HG03175 (cell line): ENCODE results near the gene RIMKLA.

ENCODE experiments used
- ATAC-seq: cut with Tn5 transposase; IDR thresholded peaks from one replicate; pipeline ENCODE4 v1.9.1; 2021; ENCODE audit warnings: mild to moderate bottlenecking, moderate library complexity; ENCODE audit not compliant: unreplicated experiment

The RIMKLA gene

DNA sequence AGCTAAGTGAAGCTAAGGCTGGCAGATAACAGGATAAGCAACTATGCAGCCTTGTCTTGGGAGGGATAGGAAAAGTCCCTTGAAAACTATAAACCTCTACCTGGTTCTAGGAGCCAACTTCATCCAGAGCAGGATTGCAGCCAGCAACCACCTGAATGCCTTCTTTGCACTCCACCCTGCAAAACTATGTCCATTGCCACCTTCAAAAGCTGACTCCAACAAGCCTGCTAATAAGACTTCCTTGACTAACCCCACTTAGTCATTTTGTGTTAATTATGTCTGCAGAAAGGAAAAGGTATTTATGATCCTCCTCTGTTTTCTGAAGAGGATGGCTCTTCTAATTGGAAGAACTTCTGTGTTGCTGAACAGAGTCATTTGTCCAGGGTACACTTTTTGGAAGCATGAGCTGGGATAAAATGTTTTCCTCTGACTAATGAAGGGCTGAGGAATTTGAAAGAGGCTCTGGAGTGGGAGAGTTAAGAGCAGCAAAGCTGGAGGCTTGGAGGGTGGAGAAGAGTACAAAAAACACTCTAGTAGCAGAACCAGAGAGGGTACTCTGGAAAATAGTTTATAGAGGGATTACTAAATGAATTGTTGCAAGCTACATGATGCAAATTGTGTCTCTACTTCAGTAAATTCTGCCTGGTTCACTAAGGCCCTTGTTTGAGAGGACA is 9.6 kb upstream of the RIMKLA start:
- ATAC-seq: no peak

GRCh38 chr1:42372796-42373195 is 7.8 kb upstream of the RIMKLA start:
- ATAC-seq: no peak

- ATAC-seq: peak; percentile 41
These were observed 602 bp upstream of the RIMKLA start for GRCh38 chr1:42379794-42380585.

GRCh38 chr1:42381280-42381673 is 685 bp downstream of the RIMKLA start:
- no peak for ATAC-seq

DNA sequence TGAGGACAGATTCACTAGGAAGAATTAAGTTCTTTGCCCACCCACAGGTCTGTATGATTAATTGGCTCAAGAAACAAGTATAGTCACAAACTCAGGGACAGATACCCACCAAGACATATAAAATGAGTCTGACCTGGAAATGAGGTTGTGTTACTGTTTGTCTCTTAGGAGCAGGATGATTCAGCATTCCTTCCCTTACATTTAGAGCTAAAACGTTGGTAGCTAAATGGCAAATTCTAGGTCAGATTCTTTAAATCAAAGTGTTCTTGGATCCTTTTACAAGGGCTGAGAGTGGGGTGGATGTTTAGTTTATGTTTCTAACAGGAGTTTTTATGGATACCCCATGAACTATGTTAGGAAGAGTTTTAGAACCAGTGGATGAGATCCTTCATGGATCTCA is 4.7 kb downstream of the RIMKLA start:
- ATAC-seq: no peak

GRCh38 chr1:42386051-42386450 is 5.5 kb downstream of the RIMKLA start:
- no peak for ATAC-seq

DNA sequence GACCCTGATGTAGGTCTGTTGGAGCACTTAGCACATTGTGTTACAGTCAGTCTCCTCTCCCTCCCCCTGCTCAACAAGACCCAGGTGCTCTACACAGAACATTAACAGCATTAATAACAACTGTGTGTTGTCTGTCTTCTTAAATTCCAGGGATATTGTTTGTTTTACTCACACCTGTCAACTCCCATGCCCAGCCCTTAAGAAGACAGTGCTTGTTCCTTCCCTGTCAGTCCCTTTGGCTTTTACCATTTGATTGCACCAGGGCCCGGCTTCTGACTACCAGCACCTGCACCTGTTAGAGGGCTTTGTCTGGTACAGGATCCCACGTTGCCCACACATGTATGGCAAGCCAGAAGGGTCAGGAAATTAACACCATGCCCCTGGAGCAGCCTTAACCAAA is 11.7 kb downstream of the RIMKLA start:
- ATAC-seq: no peak

GRCh38 chr1:42392967-42393848 is 12.6 kb downstream of the RIMKLA start:
- ATAC-seq: no peak

- no peak for ATAC-seq
These were observed 18.9 kb downstream of the RIMKLA start for GRCh38 chr1:42399315-42400100.

DNA sequence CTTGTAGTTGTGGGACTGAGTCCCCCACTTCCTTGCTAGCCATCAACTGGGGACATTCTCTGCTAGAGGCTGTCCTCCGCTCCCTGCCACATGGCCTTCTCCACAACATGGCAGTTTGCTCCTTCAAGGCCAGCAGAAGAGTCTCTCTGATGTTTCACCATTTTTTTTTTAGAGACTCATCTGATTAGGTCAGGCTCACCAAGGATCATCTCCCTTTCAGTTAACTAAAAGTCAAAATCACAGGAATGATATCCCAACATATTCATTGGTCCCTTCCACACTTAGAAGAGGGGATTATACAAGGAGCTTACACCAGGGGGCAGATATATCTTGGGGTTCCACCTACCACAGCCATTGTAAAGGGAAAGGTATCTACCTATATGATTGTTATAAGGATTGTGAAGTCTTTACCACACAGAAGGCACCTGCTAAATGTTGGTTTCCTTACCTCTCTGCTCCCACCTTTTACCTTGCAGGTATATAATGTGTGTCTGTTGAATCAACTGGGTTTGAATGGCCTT is 23.3 kb downstream of the RIMKLA start:
- ATAC-seq: no peak

- no peak for ATAC-seq
These were observed 34.2 kb downstream of the RIMKLA start for GRCh38 chr1:42414551-42415496.

DNA sequence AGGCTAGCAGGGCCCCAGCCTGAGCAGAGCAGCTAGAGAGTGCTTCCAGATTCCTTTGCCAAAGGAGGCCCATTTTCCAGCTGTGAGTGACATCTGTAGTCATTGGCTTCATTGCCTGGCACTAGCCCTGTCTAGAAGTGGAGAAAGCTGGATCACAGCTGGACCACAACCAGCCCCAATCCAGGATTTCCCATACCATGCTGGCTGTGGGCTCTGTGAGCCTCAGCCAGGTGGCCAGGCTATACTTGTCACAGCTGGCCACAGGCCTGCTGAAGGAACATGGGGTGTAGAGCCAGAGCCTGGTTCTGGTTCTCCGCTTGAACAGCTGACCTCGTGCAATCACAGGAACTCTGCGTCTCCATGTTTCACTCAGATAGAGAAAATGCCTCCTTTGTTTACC is 36.6 kb downstream of the RIMKLA start:
- no peak for ATAC-seq

DNA sequence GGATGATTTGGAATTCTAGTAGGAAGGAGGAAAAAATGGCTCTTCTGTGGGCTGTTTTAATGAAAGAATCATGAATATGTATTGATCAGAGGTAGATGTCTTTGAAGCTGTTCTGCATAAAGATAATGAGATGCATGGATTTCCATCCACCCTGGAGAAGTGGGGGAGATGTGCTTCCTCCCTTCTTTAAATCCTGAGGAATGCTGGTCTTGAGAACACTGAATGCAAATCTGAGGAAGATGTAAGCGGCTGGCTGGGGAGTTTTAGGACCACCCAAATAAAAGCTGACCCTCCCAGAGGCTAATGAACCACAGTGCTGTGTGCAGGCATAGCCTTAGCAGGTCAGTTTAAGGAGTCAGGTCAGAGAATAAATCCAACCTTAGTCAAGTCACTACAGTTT is 37.9 kb downstream of the RIMKLA start:
- ATAC-seq: no peak

DNA sequence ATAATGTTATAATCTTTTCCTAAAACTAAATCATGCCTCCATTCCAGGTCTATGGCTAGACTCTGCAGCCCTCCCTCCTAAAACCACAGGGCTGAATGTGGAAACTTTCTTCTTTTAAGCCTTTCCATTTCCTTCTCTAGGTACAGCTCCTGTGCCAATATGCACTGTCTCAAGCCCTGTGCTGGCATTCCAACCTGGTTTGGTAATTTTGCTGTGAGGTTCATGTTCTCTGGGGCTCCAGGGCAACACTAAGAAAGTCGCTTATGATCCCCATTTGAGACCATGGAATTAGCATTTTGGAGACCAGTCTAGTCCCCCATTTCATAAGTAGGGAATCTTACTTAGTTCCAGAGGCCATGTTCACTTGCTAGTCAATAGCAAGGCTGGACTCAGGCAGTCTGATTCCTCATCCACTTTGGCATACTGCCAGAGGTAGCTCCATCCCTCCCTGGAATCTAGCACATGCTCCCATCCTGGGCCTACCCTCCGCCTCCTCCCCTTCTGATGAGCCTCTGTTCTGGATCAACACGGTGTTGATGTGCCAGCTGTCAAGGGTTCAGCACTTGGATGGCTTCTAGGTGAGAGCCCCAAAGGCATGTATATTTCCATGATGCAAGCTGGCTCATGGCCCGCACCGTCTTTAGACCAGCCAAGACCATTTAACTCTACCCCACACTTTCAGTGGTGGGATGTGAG is 38.7 kb downstream of the RIMKLA start:
- no peak for ATAC-seq

GRCh38 chr1:42420121-42420520 is 39.5 kb downstream of the RIMKLA start:
- ATAC-seq: no peak

- ATAC-seq: no peak
These were observed 40.5 kb downstream of the RIMKLA start for GRCh38 chr1:42420911-42421585.

- no peak for ATAC-seq
These were observed 42.1 kb downstream of the RIMKLA start for GRCh38 chr1:42422737-42423136.

GRCh38 chr1:42423681-42424080 is 43.1 kb downstream of the RIMKLA start:
- ATAC-seq: no peak
